Stimulated activated CD4-positive, alpha-beta T cell treated with anti-CD3 and anti-CD28 coated beads, Interleukin-15, amount 100 ng/mL, for 48 hours (primary cell): ENCODE measurements around the gene CHCHD5.
"Not testable (repeated sequence)": the region's sequence is repeated elsewhere in the genome, so short reads cannot be mapped to it uniquely, and the experiment has no call there.

Experiments
- DNase-seq, 2 donors: peaks; one replicate each; pipeline ENCODE4 v3.0.0-alpha.2; 2020; ENCODE audit warnings: low read depth in 2 of 2

Gene CHCHD5

GRCh38 chr2:112588611-112589045, 4.2 kb downstream of the CHCHD5 start:
- no peak for DNase-seq

- DNase-seq, result no peak
These were observed 7.0 kb downstream of the CHCHD5 start for GRCh38 chr2:112591413-112591812.

- DNase-seq, result no peak
These were observed 9.3 kb downstream of the CHCHD5 start for GRCh38 chr2:112593736-112594135.

GRCh38 chr2:112597537-112598322, 13.3 kb downstream of the CHCHD5 start:
- no peak for DNase-seq

GRCh38 chr2:112600634-112601033, 16.2 kb downstream of the CHCHD5 start:
- no peak for DNase-seq

- no peak for DNase-seq
These were observed 17.3 kb downstream of the CHCHD5 start for GRCh38 chr2:112601754-112602153.

- no peak for DNase-seq
These were observed 18.5 kb downstream of the CHCHD5 start for GRCh38 chr2:112602917-112603316.

- no peak for DNase-seq
These were observed 19.3 kb downstream of the CHCHD5 start for GRCh38 chr2:112603731-112604130.

DNA sequence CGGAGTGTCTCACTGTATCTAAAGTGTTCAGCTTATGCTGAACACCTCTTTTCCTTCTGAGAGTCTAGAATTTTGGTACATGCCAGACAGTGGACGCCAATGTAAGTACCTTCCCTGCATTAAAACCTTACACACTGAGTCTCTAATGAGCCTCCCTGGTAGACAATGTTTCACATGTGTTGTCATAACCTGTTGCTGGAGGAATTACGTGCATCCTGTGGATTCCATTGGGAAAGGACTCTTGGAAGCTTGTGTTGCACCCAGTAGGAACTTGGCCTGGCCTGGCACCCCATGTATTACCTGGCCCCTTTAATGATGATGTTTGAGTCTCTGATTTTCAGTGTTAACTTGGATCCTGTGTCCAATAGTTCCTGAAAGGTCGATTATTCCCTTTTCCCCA, 20.5 kb downstream of the CHCHD5 start:
- no peak for DNase-seq

GRCh38 chr2:112605926-112606325, 21.5 kb downstream of the CHCHD5 start:
- no peak for DNase-seq

DNA sequence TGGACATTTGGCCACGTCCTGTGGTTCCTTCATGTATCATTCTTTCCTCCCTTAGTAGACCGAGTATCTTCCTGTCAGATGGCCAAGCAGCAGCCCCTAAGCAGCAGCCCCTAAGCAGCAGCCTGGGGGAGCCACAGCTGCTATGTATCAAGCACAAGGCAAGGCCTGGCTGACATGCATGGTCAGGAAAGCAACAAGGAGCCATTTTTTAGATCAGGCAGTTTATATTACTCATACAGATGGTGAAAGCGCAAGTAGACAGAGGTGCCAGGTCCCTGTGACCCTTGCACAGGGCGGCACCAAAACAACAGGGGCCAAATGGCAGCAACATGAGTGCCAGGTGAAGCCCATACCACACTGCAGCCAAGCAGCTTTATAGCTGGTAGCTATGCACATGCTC, 22.1 kb downstream of the CHCHD5 start:
- no peak for DNase-seq

- DNase-seq, result no peak
These were observed 23.4 kb downstream of the CHCHD5 start for GRCh38 chr2:112607680-112608438.

- DNase-seq, result not testable (repeated sequence)
These were observed 24.9 kb downstream of the CHCHD5 start for GRCh38 chr2:112609320-112609719.

DNA sequence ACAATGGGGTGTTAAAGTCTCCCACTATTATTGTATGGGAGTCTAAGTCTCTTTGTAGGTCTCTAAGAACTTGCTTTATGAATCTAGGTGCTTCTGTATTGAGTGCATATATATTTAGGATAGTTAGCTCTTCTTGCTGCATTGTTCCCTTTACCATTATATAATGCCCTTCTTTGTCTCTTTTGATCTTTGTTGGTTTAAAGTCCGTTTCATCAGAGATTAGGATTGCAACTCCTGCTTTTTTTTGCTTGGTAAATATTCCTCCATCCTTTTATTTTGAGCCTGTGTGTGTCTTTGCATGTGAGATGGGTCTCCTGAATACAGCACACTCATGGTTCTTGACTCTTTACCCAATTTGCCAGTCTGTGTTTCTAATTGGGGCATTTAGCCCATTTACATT, 27.9 kb downstream of the CHCHD5 start:
- DNase-seq, result not testable (repeated sequence)

GRCh38 chr2:112614201-112614840, 29.9 kb downstream of the CHCHD5 start:
- DNase-seq, result no peak

GRCh38 chr2:112615051-112615450, 30.6 kb downstream of the CHCHD5 start:
- no peak for DNase-seq

DNA sequence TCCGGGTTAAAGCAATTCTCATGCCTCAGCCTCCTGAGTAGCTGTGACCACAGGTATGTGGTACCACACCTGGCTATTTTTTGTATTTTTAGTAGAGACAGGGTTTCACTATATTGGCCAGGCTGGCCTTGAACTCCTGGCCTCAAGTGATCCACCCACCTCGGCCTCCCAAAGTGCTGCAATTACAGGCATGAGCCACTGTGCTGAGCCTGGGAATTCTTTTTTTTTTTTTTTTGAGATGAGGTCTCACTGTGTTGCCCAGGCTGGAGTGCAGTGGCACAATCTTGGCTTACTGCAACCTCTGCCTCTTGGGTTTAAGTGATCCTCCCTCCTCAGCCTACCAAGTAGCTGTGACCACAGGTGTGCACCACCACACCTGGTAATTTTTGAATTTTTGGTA, 31.4 kb downstream of the CHCHD5 start:
- not testable (repeated sequence) for DNase-seq

- DNase-seq, result no peak
These were observed 34.0 kb downstream of the CHCHD5 start for GRCh38 chr2:112618383-112618782.

DNA sequence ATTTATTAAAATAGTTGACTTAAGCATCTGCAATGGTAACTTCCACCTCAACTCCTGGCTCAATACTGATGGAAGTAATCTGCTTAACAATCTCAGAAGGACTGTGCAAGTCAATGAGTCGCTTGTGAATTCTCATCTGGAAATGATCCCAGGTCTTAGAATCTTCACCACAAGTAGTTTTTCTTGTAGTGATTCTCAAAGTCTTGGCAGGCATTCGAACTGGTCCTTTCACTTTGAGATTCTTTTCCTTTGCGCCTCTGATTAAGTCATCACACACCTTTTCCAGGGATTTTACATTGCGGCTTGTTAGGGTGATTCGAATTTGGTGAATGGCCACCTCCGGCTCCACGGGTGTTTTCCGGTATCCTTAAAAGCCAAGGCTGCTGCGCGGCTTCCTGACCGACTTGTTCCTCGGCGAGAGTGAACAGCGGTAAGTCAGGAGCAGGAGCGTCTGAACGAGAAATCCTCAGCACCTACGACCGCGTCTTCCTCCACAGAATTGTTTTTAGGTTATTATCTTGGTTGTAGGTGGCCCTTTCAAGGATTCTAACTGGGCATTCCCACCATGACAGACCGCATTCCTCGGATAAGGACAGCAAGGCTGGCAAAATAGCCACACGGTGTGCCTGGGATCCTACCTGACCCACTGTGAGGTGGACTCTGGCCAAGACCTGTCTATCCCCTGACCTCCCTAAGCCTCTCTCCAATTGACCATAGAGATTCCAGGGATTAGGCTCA, 37.5 kb downstream of the CHCHD5 start:
- no peak for DNase-seq

DNA sequence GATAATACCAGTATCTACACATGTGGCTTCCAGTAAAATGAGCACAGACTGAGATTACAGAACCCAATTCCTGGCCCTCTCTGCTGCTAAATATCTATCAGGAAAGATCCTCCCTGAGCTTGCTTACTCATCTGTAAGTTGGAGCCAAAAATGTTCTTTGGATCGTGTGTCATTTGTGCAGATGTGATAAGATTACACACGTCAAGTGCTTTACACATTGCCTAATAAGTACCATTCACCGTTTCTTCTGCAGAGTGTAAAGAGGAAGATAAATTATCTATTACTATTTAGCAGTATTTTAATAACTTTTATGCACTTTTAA, 38.1 kb downstream of the CHCHD5 start:
- no peak for DNase-seq

GRCh38 chr2:112623913-112624777, 39.7 kb downstream of the CHCHD5 start:
- DNase-seq, result peak; percentile 63 to 66
